Suprapubic skin (tissue), 4 donors: ENCODE results near the gene C19orf33.

Experiments
- CTCF ChIP-seq, 2 donors: fragments of 200-600 bp in 1 of 2; fragments of 450-650 bp in 1 of 2; sonication (generic) in 1 of 2; IDR thresholded peaks; one replicate each; pipeline ENCODE4 v1.5.1; 2016 to 2019; ENCODE audit warnings: antibody characterized with exemption in 2 of 2, mild to moderate bottlenecking in 1 of 2, moderate library complexity in 1 of 2
- EP300 ChIP-seq: sonication (generic); formaldehyde crosslinking; IDR thresholded peaks from one replicate; pipeline ENCODE4 v1.6.1; 2017; ENCODE audit warnings: antibody characterized with exemption
- POLR2A ChIP-seq, 2 donors: fragments of 450-650 bp; IDR thresholded peaks; one replicate each; pipeline ENCODE4 v1.6.1; 2017; ENCODE audit warnings: antibody characterized with exemption in 2 of 2, mild to moderate bottlenecking in 2 of 2, moderate library complexity in 2 of 2
- POLR2AphosphoS5 ChIP-seq, 3 donors: sonication (generic); formaldehyde crosslinking; IDR thresholded peaks; one replicate each; pipeline ENCODE4 v1.6.1; 2017; ENCODE audit warnings: antibody characterized with exemption in 3 of 3

- no peak for TF ChIP-seq POLR2AphosphoS5 (IDR thresholded peaks at IDR 0.05)
- no peak for TF ChIP-seq CTCF (IDR thresholded peaks at IDR 0.05)
- no peak for TF ChIP-seq POLR2A (IDR thresholded peaks at IDR 0.05)
- no peak for TF ChIP-seq EP300
Observed at GRCh38 chr19:38331728-38332127, 27.7 kb downstream of the C19orf33 start.
